ENCODE results near the gene YY1.
"Not testable (repeated sequence)": the region's sequence is repeated elsewhere in the genome, so short reads cannot be mapped to it uniquely, and the experiment has no call there.

YY1 gene

DNA sequence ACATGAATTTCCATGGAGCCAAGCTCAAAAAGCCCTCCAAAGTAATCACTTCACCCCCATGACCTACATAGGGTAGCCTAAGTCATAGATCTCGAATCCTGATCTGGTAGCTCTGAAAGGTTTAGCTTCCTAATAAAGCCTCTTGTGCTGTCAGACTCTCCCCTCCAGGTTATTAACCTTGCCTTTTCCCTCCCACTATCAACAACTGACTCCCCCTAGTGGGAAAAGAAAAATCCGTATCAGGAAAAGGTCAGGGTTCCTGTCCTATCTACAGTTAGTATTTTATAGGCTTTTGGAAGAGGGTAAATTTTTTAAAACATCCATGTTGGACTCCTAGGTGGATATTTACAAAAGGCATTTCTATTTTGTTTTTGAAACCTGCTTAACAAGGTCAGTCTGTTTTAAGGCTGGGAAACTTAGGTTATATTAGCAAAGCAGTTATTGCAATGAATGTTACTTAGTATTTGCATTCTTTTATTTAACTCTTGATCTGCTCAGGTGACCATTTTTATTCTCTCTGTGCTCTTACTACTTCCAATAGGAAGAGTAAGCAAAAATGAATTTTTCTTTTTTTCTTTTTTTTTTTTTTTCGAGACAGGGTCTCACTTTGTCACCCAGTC, 8.0 kb downstream of the YY1 start:
- no peak for DNase-seq

DNA sequence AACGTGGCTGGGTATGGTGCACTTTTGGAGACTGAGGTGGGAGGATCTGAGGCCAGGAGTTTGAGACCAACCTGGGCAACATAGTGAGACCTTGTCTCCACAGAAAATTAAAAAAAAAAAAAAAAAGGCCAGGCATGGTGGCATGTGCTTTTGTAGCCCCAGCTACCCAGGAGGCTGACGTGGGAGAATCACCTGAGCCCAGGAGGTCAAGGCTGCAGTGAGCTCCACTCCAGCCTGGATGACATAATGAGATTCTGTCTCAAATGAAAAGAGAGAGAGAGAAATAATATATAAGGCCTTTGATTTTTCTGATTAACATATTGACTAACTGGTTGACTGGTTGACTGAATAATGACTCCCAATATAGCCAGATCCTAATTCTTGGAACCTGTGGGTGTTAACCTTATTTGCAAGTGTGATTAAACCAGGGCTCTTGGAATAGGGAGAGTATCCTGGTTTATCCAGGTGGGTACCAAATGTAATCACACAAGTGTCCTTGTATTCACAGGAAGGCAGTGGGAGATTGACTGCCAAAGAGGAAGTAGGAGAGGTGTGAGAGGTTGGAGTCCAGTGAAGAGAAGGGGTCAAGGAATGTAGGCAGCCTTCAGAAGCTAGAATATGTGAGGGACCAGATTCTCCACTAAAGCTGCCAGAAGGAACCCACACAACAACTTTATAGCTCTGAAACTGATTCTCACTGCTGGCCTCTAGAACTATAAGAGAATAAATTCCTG, 12.0 kb downstream of the YY1 start:
- DNase-seq: no peak

DNA sequence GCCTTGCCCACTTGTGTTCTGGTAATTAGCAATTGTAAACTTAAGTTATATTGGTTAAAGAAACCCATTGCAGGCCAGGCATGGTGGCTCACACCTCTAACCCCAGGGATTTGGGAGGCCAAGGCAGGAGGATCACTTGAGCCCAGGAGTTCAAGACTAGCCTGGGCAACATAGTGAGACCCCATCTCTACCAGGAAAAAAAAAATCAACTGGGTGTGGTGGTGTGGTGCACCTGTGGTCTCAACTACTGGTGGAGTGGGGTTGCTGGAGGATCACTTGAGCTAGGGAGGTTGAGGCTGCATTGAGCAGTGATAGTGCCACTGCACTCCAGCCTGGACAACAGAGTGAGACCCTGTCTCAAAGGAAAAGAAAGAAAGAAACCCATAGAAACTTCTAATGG, 13.7 kb downstream of the YY1 start:
- no peak for DNase-seq

DNA sequence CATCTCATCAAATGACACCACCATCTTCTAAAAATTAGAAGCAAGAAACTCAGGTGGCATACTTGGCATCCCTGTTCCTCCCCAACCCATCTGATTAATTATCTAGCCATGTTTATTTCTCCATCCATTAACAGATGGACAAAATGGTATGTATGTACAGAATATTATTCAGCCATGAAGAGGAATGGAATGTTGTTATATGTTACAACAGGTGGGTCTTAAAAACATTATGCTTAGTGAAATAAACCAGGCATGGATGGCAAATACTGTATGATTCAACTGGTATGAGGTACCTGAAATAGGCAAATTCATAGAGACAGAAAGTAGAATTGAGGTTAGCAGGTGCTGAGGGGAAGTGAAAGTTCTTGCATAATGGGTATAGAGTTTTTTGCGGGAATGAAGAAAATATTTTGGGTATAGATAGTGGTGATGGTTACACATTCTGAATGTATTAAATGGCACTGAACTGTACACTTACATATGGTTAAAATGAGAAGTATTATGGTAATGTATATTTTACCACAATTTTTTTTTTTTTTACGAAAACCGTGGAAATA, 17.5 kb downstream of the YY1 start:
- no peak for DNase-seq

DNA sequence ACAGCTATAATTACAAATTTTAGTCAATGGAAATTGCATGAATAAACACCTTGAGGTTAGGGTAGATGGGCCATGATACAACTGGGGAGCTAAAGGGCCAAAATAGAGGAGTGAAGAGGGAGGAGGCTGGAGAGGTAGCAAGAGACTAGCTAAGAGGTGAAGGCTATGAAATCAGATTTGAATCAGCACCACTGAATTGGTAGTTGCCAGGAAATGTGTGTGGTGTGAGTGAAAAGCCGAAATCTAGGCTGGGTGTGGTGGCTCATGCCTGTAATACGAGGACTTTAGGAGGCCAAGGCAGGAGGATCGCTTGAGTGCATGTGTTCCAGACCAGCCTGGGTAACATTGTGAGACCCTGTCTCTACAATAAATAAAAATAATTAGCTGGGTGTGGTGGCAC, 22.7 kb downstream of the YY1 start:
- DNase-seq: no peak

DNA sequence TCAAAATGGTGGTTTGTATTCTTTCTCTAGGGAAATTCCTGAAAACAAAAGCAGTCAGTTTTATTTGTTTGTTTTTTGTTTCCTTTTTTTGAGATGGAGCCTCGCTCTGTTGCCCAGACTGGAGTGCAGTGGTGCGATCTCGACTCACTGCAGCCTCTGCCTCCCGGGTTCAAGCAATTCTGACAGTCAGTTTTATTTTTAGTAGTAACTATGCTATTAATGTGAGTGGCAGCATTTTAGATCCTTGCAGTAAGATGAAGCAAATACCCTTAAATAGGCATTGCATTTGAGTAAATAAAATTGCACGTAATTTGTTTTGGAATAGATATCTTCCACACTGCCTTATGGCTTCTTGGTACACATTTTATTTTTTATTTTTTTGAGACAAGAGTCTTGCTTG, 23.6 kb downstream of the YY1 start:
- DNase-seq: no peak

DNA sequence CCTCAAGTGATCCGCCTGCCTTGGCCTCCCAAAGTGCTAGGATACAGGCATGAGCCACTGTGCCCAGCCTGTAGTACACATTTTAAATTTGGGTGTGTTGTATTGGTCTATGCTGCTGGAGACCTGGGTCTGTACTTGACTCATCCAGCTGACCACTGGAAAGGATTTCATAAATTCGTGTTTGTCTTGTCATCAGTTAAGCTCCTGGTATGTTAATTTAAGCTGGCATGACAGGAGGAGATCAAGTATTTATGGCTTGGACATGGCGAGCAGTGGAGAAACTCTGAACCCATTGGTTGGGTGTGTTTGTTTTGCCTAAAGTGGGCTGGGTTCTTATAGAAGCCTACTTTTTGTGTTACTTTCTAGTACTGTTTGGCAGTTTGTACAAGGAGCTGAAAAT, 24.2 kb downstream of the YY1 start:
- no peak for DNase-seq

DNA sequence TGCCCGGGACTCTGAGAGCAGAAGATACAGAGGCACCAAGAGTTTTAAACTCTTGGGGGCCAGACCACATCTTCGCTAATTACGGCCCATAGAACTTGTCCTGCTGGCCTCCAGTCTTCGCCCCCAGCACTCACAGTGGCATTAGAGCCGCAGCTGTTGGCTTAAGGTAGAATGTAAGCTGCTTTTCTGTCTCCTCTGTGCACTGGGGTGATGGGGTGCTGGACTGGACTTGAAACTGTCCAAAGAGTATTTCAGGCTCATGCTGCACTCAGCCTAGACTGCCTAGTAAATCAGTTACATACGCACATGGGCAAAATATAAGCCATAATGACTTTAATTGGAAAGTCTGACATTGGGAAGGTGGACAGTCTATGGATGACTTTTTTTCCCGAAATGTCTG, 29.0 kb downstream of the YY1 start:
- no peak for DNase-seq

DNA sequence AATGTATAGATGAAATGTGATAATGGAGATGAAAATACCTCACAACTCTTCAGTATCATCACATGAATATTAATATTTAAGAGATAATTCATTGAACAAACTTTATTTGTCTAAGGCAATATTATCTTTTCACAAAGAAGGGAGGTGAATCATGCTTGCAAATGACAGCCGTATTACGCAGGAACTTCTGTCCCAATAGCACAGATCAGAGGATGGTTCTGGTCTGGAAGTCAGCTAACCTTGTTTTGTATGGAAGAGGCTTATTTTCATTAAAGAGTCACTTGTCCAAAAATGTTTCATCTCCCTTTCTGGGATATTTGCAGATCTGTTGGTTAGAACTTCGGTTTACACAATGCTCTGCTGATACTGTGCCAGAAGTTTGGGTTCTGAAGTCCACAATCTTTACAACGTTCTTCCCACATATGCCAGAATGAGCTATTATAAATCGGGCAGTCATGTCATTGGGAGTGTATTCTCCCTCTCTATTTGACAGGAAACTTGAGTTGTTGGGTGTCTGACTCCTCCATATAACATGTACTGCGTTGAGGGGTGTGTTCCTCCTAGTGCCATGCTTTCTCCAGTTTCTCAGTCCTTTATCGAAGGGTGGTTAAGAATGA, 29.8 kb downstream of the YY1 start:
- no peak for DNase-seq

DNA sequence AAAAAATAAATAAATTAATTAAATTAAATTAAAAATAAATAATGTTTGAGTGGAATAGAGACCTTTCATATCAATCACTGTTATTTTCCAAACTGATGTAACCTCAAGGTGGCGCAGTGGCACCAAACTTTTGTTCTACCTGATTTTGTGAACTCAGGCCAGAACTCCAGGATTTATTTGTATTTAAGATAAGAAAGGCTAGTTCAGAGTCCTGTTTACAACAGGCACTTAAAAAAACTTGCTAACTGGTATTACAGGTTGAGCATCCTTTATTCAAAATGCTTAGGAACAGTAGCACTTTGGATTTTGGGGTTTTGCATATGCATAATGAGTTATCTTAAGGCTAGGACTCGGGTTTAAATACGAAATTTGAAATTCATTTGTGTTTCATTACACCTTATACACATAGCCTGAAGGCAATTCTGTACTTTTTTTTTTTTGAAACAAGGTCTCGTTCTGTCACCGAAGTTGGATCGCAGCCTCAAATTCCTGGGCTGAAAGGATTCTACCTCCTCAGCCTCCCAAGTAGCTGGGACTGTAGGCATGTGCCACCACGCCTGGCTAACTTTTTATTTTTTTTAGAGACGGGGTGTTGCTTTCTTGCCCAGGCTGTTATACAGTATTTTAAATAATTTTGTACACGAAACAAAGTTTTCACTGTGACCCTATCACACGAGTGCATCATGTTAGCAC, 32.4 kb downstream of the YY1 start:
- DNase-seq: peak; percentile 38

DNA sequence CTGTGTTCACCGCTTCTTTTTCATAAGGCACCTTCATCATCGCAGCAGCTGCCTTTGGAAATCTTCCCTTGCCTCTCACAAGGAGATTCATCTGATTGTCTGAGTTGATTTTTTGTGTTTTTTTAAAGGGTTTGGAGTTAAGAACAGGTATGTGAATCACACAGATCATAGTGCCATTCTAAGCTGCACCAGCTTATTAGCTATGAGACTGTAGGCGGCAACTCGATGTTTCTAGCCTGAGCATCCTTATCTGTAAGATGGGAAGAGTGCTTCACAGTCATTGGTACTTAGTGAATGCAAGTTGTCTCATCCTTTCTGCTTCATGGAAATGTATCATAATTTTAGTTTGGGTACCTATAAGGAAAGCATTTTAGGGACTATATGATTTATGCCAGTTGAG, 35.3 kb downstream of the YY1 start:
- no peak for DNase-seq

DNA sequence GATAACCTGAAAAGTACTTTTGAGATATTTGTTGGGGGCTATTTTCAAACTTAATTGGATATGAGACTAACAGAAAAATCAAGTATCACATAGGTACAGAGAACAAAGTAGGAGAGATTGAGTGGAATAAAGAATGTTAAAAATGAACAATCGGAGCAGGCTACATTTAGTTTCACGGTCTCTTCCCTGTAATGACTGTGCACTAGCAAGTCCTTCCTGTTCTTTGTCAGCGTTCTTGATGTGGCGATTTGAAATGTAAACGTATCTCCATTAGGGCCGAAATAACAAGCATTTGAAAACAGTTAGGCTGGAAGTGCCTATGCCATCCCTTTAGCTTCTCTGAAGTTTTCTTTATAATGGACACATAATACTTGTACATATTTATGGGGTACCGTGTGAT, 36.3 kb downstream of the YY1 start:
- no peak for DNase-seq

DNA sequence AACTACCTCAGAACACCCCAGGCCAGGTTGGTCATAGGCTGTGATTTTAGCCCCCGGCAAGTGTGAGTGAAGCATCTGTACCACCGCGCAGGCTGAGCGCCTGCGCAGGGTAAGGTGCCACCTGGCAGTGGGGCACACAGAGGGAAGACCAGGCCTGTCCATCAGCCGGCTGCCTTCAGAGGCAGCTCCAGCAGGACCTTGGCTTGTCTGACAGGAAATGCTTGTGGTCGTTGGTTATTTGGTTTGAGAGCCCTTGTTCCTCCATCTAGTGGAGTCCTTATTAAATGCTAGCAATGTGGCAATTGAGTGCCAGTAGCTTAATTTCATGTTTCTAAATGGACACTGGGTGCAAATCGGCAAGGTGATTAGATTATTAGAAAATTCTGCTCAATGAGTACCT, 39.8 kb downstream of the YY1 start:
- DNase-seq: no peak

DNA sequence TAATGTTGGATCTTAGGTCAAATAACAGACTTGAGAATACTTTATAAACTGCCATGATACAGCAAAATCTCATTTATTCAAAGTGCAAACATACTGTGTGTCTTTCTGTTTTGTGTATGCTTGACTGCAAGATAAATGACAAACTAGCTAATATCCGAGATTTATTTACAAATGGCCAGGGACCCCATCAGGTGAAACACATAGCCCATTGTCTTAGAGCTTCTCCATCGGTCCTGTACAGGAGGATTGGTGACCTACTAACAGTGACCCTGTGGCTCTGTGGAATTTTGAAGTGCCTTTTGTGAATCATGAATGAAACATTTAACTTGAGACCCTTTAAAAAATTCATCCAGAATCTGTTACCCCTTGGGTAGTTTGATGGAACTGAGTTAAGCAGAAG, 40.2 kb downstream of the YY1 start:
- no peak for DNase-seq

DNA sequence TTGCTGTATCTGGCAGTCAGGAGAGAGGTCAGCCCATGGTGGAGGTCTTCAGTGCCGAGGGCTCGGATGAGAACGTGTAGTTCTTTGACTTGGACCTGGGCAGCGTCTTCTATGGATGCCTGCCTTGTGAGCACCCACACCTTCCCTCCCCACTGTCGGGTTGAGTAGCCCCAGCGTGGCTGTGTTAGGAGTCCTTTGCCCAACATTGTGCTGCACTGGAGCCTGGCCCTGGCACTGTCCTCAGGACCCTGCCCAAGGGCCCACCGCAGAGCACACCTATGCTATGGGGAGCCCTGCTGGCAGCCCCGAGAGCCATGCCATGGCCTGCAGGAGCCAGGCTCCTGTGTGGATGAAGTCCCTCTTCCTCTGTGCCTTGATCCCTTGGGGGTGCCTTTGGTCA, 40.6 kb downstream of the YY1 start:
- DNase-seq: no peak

DNA sequence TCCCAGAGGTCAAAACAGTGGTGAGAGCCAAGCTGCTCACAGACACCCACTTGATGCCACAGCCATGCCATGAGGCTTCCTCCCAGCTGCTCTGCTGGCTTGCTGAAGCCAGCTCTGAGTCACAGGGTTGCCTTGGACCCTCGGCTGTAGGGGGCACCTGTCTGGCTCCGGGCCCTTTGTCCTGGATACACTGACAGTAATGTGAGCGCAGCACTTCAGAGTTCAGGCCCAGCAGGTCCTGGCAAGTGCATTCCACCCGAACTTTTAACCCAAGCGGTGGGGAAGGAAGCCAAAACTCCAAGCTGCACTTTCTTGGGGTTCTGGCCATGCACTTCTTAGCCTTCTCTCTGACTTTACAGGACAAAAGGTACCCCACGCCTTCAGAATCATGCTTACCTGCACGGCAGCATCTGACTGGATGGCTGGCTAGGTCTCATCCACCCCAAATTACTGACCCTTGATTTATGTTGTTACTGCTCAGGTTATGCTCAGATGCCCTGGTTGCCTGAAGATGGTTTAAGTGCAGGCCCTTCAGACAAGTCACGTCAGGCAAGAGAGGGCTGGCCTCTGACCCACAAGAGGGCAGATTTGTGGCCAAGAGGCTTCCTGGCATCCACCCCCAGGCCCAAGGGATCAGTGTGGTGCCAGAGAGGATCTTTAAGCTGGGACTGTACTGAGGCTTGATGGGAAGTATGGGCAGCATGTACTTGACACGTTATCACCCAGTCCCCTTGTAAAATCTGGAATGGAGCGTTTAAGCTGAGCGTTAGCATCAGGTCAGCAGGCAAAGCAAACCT, 42.5 kb downstream of the YY1 start:
- no peak for DNase-seq

DNA sequence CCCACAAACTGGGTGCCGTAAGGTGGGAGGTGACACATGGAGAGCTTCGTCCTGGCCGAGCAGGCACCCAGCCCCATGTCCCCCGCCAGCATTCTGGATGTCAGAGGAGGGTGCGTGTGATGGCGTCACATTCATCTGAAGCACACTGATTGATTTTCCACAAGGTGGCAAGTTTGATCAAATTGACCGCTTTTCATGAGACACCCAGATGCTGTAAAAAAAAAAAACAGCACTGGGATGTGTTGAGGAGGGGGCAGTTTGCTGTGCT, 43.1 kb downstream of the YY1 start:
- DNase-seq: no peak

DNA sequence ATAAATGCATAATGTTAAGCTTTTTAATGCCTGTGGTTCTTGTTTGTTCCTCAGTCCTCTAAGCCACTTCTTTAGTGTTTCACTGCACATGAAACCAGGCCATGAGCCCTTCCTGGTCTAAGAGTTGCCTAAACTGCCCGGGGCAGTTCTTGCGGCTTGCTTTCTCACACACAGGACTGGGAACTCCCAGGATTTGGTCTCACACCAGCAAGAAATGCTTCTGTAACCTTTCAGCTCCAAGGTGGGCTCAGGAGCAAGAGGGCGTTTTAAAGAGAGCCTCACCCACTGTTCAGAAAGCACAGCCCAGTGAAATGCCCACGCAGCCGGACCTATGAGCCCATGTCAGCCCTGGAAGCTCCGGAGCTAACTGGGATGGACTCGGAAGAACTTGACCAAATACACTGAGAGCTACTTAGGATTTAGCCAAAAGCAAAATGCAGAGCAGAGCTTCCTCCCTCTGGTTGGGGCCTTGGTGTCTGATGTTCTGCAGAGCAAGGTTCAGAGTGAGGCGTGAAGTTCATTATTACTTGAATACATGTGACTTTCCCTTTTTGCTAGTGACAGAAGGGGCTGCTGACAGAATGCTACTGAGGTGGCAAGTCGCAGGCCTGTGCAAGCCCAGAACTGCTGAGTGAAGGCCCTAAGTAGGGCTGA, 43.9 kb downstream of the YY1 start:
- DNase-seq: no peak

DNA sequence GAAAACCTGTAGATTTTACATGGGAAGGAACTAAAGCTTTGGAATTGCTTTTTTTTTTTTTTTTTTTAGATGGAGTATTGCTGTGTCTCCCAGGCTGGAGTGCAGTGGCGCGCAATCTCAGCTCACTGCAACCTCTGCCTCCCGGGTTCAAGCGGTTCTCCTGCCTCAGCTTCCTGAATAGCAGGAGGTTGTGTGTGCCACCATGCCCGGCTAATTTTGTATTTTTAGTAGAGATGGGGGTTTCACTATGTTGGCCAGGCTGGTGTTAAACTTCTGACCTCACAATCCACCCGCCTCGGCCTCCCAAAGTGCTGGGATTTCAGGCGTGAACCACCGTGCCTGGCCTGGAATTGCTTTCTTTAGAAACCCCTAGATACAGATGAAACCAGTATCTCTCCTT, 44.5 kb downstream of the YY1 start:
- not testable (repeated sequence) for DNase-seq

DNA sequence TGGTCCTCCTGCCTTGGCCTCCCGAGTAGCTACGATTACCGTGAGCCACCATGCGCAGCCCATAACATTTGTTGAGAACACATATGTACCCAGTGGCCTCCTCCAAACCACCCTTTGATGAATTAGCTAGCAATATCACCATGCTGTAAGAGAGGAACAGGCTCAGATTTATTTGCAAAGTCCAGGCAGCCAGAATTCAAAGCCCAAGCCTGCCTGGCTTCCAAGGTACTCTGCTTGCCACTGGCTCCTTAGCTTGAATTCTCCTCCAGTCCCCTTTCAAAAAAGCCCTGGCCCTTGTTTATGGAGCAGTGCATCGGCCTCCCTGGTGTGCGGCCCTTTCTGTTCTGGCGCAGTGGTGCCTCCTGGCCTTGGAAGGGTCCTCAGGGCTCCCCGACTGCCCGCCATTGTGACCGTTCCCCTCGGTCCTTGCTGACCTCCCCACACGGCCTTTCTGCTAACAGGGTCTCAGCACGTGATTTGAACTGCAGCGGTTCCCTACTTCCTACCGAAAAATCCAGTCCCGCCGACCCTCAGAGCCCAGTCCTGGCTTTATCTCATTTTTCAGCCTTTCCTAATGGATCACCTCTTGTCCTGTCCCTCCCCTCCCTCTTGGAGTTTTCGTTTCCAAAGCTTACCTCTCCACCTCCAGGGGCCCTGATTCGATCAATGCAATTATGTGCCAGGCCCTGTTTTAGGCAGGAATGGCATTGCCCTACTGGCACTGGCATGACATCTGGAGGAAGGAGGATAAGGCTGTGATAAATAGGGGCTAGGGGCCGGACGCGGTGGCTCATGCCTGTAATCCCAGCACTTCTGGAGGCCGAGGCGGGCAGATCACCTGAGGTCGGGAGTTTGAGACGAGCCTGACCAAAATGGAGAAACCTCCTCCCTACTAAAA, 45.3 kb downstream of the YY1 start:
- DNase-seq: no peak

Data from CD4-positive, alpha-beta T cell treated with Interleukin-17A for 4 hours (primary cell).